Lower lobe of right lung (tissue), 2 donors: ENCODE results near the gene ZNF688. TPM values are rescaled to one million over a fixed set of nuclear protein-coding genes. Genes with fewer than 3 reads are reported as not detected.

ENCODE experiments used
- ATAC-seq, 2 donors: fragments of 200-7000 bp; cut with Tn5 transposase; one replicate each; pipeline ENCODE4 v1.9.1; 2020 to 2022; ENCODE audit warnings: mild to moderate bottlenecking in 2 of 2, moderate library complexity in 2 of 2
- DNase-seq: peaks from one replicate; pipeline ENCODE4 v3.0.0-alpha.2; 2020
- H3K27ac ChIP-seq: fragments of 200-600 bp; one replicate; pipeline ENCODE4 v1.8.0; 2022
- H3K27me3 ChIP-seq: fragments of 200-600 bp; one replicate; pipeline ENCODE4 v1.8.0; 2022; ENCODE audit warnings: low read depth
- H3K36me3 ChIP-seq: fragments of 200-600 bp; one replicate; pipeline ENCODE4 v1.8.0; 2022; ENCODE audit warnings: mild to moderate bottlenecking
- H3K4me1 ChIP-seq: fragments of 200-600 bp; one replicate; pipeline ENCODE4 v1.8.0; 2022
- H3K4me3 ChIP-seq: fragments of 200-600 bp; one replicate; pipeline ENCODE4 v1.8.0; 2022; ENCODE audit warnings: mild to moderate bottlenecking
- H3K9me3 ChIP-seq: fragments of 200-600 bp; one replicate; pipeline ENCODE4 v1.8.0; 2022
- intact Hi-C: fragments of 100-400 bp; cut with DNase I; formaldehyde crosslinking; loops from one replicate; pipeline ENCODE4 v1.11.0; 2022
- long read RNA-seq: library from polyadenylated mRNA; unstranded; transcript quantifications from one replicate; pipeline ENCODE4 v2.0.0, GENCODE V29; 2021
- total RNA-seq: library from RNA; stranded (reverse); fragmentation: NEBNext Ultra II Directional; extraction: Animal tissue kit (Norgen Biotek cat#: 25700); gene quantifications from one replicate; pipeline ENCODE4 v1.2.1, GENCODE V29; 2021
- TF ChIP-seq, protein P1 (sequence below): fragments of 200-600 bp; IDR thresholded peaks from one replicate; pipeline ENCODE4 v1.8.0; 2022; ENCODE audit warnings: antibody characterized with exemption, mild to moderate bottlenecking
- donor health status: DM: no; HTN: yes; CAD: no; lungs with severe emphysema.

ZNF688 gene
- 13.5 TPM for total RNA-seq
- long read RNA-seq, transcript ZNF688-201 (3 exons, 2,506 nt): major isoform, 20 of 39 reads
- long read RNA-seq, partial matches to known transcripts: 0 of 39 reads
- long read RNA-seq, other reads (novel, unspliced or antisense): 17 of 39 reads

DNA sequence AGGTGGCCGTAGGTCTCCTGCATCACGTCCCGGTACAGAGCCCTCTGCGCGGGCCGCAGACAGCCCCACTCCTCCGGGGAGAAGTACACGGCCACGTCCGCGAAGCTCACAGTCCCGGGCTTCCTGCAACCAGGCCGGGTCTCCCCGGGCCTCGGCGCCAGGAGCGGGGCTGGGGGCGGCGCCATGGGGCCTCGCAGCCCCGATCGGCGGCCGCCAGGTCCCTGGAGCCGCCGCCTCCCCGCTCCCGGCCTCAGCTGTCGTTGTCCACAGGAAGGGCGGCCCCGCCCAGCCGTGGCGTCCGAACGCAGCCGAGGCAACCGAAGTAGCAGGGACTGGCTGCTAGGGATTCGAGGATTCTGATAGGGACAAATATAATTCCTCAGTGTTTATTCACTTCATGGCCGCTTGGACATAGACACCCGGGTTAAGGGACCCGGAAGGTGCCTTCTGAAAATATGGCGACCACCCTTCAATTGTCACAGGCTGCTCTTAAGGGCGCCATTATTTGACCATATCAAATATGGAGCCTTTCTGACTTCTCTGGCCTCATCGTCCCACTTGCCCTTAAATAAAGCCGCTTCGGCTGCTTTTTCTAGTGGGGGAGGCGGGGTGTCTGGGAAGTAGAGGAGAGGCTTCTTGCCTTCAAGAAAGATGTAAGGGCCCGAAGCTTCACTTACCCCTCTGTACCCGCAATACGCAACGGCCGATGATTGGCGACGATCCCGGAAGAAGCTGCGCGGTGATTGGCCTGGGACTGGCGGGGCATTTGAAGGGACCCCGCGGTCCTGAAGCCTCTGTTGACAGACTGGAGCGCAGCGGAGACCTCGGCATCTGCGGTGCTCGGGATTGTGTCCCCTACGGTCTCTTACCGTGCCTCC lies at the start of gene ZNF688:
Gene ZNF688 (minus strand): TSS at position 270 of the 878 bp plus-strand sequence. CDS start 85 bp downstream, at position 185.
- Histone ChIP-seq H3K27me3 (no peaks in the 10 kb centered on the region), H3K36me3 (no peaks in the 10 kb centered on the region), H3K27ac (peak within 1 kb of the TSS; percentile 98), H3K4me1 (peaks cover 27% of the 10 kb centered on the region), H3K4me3 (peak within 1 kb of the TSS; percentile 89), H3K9me3 (no peaks in the 10 kb centered on the region)
- TF ChIP-seq, protein P1, sequence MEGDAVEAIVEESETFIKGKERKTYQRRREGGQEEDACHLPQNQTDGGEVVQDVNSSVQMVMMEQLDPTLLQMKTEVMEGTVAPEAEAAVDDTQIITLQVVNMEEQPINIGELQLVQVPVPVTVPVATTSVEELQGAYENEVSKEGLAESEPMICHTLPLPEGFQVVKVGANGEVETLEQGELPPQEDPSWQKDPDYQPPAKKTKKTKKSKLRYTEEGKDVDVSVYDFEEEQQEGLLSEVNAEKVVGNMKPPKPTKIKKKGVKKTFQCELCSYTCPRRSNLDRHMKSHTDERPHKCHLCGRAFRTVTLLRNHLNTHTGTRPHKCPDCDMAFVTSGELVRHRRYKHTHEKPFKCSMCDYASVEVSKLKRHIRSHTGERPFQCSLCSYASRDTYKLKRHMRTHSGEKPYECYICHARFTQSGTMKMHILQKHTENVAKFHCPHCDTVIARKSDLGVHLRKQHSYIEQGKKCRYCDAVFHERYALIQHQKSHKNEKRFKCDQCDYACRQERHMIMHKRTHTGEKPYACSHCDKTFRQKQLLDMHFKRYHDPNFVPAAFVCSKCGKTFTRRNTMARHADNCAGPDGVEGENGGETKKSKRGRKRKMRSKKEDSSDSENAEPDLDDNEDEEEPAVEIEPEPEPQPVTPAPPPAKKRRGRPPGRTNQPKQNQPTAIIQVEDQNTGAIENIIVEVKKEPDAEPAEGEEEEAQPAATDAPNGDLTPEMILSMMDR: no peak
- DNase-seq (peak; percentile 95), ATAC-seq (peak; percentile 94 to 96)
- intact Hi-C loops: no loop called here

DNA sequence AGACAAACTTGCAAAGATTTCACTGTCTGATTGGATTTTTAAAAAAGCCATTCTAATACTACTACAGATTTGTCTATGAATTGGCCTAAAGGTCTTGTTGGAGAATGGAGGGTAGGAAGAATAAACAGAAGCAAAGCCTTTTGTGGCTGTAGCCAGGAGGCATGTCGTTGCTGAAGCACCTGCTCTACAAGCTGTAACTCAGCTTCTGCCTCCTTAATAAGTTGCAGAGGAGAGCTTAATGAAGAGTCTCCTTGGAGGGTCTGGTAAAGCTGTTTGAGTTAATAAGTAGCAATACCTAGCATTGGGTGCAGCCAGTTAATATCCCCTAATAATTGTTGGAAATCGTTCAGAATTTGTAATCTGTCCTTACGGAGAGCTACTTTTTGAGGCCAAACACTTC lies 48.7 kb upstream of the ZNF688 start:
- Histone ChIP-seq H3K27ac (no peak overlapping the region), H3K27me3 (no peaks in the 10 kb centered on the region), H3K4me1 (no peaks in the 10 kb centered on the region), H3K4me3 (no peak overlapping the region), H3K9me3 (no peaks in the 10 kb centered on the region), H3K36me3 (no peaks in the 10 kb centered on the region)
- TF ChIP-seq, protein P1: no peak
- no peak for DNase-seq
- no peak for ATAC-seq
- intact Hi-C loops: no loop called here

DNA sequence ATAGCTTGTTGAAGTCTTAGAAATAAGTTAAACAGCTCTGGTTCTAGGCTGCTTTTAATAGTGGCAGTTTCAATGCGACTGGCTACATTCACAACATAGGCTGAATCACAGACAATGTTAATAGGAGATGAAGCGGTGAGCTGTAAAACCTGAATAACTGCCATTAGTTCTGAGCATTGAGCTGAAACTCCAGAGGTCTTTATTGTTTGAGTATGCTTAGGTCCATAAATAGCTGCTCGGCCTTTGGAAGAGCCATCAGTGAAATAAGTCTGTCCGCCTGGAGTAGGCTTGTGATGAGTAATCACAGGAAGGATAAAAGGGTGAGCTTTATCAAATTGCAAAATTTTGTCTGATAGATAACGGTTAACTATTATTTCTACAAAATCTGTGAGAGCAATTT lies 48.1 kb upstream of the ZNF688 start:
- H3K9me3 ChIP-seq: no peaks in the 10 kb centered on the region
- TF ChIP-seq, protein P1: no peak
- H3K4me3 ChIP-seq: no peak overlapping the region
- no peak overlapping the region for H3K27ac ChIP-seq
- intact Hi-C loops: no loop called here
- no peaks in the 10 kb centered on the region for H3K27me3 ChIP-seq
- no peak for ATAC-seq
- no peaks in the 10 kb centered on the region for H3K4me1 ChIP-seq
- DNase-seq: no peak
- no peaks in the 10 kb centered on the region for H3K36me3 ChIP-seq

DNA sequence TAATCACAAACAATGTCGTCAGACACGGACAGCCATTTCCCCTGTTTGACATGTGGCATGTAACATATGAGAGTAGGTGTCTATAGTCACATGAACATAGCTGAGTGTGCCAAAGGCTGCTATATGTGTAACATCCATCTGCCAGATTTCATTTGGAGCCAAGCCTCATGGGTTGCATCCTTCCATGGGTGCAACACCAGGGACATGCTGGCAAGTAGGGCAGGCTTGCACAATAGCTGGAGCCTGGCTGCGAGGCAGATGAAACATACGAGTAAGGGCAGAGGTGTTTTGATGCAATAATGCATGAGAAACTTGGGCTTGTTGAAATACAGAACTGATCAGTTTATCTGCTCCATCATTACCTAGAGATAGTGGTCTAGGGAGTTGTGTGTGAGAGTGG lies 47.7 kb upstream of the ZNF688 start:
- ATAC-seq (no peak), DNase-seq (no peak)
- no peaks in the 10 kb centered on the region for H3K9me3 ChIP-seq
- H3K27me3 ChIP-seq: no peaks in the 10 kb centered on the region
- H3K27ac ChIP-seq: no peak overlapping the region
- TF ChIP-seq, protein P1: no peak
- intact Hi-C loops: no loop called here
- H3K36me3 ChIP-seq: no peaks in the 10 kb centered on the region
- no peaks in the 10 kb centered on the region for H3K4me1 ChIP-seq
- no peak overlapping the region for H3K4me3 ChIP-seq

DNA sequence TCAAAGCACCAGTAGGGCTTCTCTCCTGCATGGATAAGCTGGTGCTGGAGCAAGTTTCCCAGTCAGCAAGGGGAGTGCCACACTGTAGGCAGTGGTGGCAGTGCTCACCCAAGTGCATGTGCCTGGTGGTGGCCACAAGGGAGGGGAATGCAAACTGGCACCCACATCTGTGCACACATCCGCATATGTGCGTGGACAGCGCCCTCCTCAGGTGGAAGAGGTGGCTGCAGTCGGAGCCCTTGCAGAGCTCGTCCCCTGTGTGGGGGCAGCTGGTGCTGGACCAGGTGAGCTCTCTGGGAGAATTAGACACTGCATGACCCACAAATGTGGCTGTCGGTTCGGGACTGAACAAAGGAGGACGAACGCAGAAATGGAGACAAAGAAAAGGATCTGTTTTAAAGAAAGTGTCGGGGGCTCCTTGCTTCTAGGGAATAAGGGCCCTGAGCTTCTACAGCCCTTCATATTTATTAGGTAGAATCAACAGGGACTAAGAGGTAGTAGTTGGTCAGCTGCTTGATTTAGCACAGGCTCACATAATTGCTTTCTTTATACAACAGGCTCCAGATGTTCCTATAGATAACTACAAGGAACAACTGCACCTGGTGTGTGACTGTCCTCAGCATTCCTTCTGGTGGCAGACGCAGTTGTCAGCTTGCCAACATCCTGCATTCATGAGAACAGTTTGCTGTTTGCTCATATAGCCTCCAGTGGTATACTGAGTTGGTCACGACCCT lies 44.0 kb upstream of the ZNF688 start:
- H3K4me3 ChIP-seq: no peak overlapping the region
- H3K27ac ChIP-seq: no peak overlapping the region
- no peaks in the 10 kb centered on the region for H3K27me3 ChIP-seq
- ATAC-seq (peak; percentile 80 to 89), DNase-seq (peak; percentile 78)
- H3K4me1 ChIP-seq: no peaks in the 10 kb centered on the region
- intact Hi-C loops: no loop called here
- no peaks in the 10 kb centered on the region for H3K9me3 ChIP-seq
- no peaks in the 10 kb centered on the region for H3K36me3 ChIP-seq
- TF ChIP-seq, protein P1: peak; percentile 67
